A549 (cell line): ENCODE measurements around the gene MAGEA8.

ENCODE experiments used
- CBX2 ChIP-seq: fragments of 200-600 bp; sonication (generic); IDR thresholded peaks from 2 replicates; pipeline ENCODE4 v1.6.1; 2016; ENCODE audit warnings: low read depth, mild to moderate bottlenecking, borderline replicate concordance
- TFCP2L1 ChIP-seq: fragments of 250-450 bp; sonication (Bioruptor Pico); IDR thresholded peaks from 2 replicates; pipeline ENCODE4 v1.5.0; 2021; ENCODE audit warnings: mild to moderate bottlenecking
- TF ChIP-seq, protein P1 (sequence below): IDR thresholded peaks from 2 replicates; pipeline ENCODE4 v1.6.1; 2012

DNA sequence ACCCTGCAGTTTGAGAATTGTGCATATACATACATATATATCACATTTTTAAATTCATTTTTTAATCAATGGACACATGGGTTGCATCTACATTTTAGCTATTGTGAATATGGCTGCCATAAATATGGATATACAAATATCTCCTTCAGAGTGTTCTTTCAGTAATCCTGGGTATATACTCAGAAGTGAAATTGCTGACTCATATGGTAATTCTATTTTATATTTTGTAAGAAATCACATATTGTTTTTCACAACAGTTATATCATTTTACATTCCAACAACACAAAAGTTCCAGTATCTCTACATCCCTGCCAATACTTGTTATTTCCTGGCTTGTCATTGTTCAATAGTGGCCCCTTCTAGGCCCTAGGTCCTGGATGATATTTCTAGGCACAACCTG lies 27.7 kb downstream of the MAGEA8 start:
- TF ChIP-seq, protein P1, sequence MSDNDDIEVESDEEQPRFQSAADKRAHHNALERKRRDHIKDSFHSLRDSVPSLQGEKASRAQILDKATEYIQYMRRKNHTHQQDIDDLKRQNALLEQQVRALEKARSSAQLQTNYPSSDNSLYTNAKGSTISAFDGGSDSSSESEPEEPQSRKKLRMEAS: no peak
- TF ChIP-seq TFCP2L1 (no peak), CBX2 (no peak)
